Measurements from ENCODE around the gene G6PD.

- TF ChIP-seq MAX (IDR thresholded peaks at IDR 0.05) (no peak), ATF3 (IDR thresholded peaks at IDR 0.05) (no peak), GABPA (IDR thresholded peaks at IDR 0.05 in 1 of 2, conservative IDR thresholded peaks at IDR 0.05 in 1 of 2) (no peak), HNF4G (IDR thresholded peaks at IDR 0.05) (no peak), CTCF (IDR thresholded peaks at IDR 0.05; ENCODE audit: low read depth, low read length, missing input control) (no peak), REST (IDR thresholded peaks at IDR 0.05) (no peak), FOXA1 (IDR thresholded peaks at IDR 0.05) (no peak)
These were observed 33.6 kb downstream of the G6PD start for GRCh38 chrX:154512879-154513553.
